Measurements from ENCODE around the gene AGRN.

Gene AGRN

GRCh38 chr1:1047963-1048362 lies 28.0 kb downstream of the AGRN start:
- no peak for DNase-seq
- Mint-ChIP-seq H3K36me3 (ENCODE audit: low read depth) (peaks cover 25% of the 10 kb centered on the region), H3K4me1 (peaks cover 6% of the 10 kb centered on the region), H3K4me3 (no peak overlapping the region), H3K27ac (no peak overlapping the region), H3K9me3 (no peaks in the 10 kb centered on the region), H3K27me3 (ENCODE audit: low read depth, poor library complexity) (no peaks in the 10 kb centered on the region)
- TF ChIP-seq CTCF (IDR thresholded peaks at IDR 0.05): no peak

DNA sequence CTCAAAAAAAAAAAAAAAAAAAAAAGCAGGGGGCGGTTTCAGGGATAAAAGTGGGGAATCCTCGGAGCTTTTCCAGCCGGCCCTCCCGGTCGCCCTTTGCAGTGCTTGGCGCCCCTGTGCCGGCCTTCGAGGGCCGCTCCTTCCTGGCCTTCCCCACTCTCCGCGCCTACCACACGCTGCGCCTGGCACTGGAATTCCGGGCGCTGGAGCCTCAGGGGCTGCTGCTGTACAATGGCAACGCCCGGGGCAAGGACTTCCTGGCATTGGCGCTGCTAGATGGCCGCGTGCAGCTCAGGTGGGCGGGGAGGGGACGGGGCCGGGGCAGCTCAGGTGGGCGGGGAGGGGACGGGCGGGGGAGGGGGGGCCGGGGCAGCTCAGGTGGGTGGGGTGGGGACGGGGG lies 28.8 kb downstream of the AGRN start:
- no peaks in the 10 kb centered on the region for H3K9me3 Mint-ChIP-seq
- H3K36me3 Mint-ChIP-seq (ENCODE audit: low read depth): peaks cover 24% of the 10 kb centered on the region
- DNase-seq: no peak

GRCh38 chr1:1049318-1050165 lies 29.6 kb downstream of the AGRN start:
- no peak for DNase-seq
- no peaks in the 10 kb centered on the region for H3K27me3 Mint-ChIP-seq (ENCODE audit: low read depth, poor library complexity)
- no peaks in the 10 kb centered on the region for H3K9me3 Mint-ChIP-seq
- H3K36me3 Mint-ChIP-seq (ENCODE audit: low read depth): peaks cover 23% of the 10 kb centered on the region
- peaks cover 11% of the 10 kb centered on the region for H3K4me1 Mint-ChIP-seq
- no peak for TF ChIP-seq CTCF (IDR thresholded peaks at IDR 0.05)
- H3K4me3 Mint-ChIP-seq: no peak overlapping the region
- no peak overlapping the region for H3K27ac Mint-ChIP-seq

More for the DNA sequence above, 28.8 kb downstream of the AGRN start:
- Mint-ChIP-seq H3K27ac (no peak overlapping the region), H3K4me3 (no peak overlapping the region), H3K4me1 (peaks cover 7% of the 10 kb centered on the region), H3K27me3 (ENCODE audit: low read depth, poor library complexity) (no peaks in the 10 kb centered on the region)
- TF ChIP-seq CTCF (IDR thresholded peaks at IDR 0.05): no peak

DNA sequence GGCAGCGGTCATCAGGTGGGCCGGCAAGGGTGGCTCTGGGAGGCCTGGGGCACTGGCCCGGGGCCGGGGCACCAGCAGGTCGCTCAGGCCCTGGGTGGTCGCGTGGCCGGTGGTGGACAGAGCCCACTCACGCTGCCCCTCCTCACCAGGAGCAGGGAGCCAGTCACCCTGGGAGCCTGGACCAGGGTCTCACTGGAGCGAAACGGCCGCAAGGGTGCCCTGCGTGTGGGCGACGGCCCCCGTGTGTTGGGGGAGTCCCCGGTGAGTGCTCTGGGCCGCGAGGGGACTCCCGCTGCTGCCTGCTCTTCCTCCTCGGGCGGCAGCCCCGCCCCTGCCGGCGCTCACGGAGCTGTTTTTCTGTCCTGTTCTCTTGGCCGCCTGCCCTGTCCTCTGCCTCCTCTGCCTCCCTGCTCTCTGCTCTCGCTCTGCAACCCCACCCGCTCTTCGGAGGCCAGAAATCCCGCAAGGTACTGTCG lies 30.7 kb downstream of the AGRN start:
- Mint-ChIP-seq H3K27me3 (ENCODE audit: low read depth, poor library complexity) (no peaks in the 10 kb centered on the region), H3K36me3 (ENCODE audit: low read depth) (peaks cover 21% of the 10 kb centered on the region), H3K9me3 (no peaks in the 10 kb centered on the region), H3K27ac (no peak overlapping the region), H3K4me1 (peaks cover 14% of the 10 kb centered on the region), H3K4me3 (no peak overlapping the region)
- no peak for TF ChIP-seq CTCF (IDR thresholded peaks at IDR 0.05)
- no peak for DNase-seq

DNA sequence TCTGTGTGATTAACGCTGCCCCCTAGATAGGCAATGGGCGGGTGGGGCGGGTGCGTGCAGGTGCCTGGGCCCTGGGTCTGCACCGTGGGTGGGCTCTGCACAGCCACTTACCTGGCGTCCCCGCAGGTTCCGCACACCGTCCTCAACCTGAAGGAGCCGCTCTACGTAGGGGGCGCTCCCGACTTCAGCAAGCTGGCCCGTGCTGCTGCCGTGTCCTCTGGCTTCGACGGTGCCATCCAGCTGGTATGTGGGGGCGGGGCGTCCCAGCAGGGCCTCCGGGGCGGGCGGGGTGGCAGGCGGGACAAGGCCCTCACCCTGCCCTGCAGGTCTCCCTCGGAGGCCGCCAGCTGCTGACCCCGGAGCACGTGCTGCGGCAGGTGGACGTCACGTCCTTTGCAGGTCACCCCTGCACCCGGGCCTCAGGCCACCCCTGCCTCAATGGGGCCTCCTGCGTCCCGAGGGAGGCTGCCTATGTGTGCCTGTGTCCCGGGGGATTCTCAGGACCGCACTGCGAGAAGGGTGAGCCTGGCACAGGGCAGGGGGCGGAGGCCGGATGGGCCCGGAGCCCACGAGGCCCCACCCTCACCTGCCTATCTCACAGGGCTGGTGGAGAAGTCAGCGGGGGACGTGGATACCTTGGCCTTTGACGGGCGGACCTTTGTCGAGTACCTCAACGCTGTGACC lies 31.3 kb downstream of the AGRN start:
- Mint-ChIP-seq H3K4me3 (no peak overlapping the region), H3K4me1 (peaks cover 20% of the 10 kb centered on the region), H3K36me3 (ENCODE audit: low read depth) (peaks cover 22% of the 10 kb centered on the region), H3K27ac (no peak overlapping the region), H3K27me3 (ENCODE audit: low read depth, poor library complexity) (peaks cover 4% of the 10 kb centered on the region), H3K9me3 (no peaks in the 10 kb centered on the region)
- DNase-seq: no peak
- no peak for TF ChIP-seq CTCF (IDR thresholded peaks at IDR 0.05)

Data from nephron progenitor cell (in vitro differentiated cells).